SU-DHL-6 (cell line): ENCODE results near the gene SPRED1.

Experiments used
- EZH2phosphoT487 ChIP-seq: fragments of 200-600 bp; sonication (generic), shearing (Covaris generic); conservative IDR thresholded peaks from 2 replicates; pipeline ENCODE4 v1.6.1; 2018; ENCODE audit warnings: mild to moderate bottlenecking, antibody characterized with exemption, low read length, moderate library complexity, mixed read lengths
- TF ChIP-seq, protein P1 (sequence below): fragments of 200-600 bp; sonication (generic); IDR thresholded peaks from one replicate; pipeline ENCODE4 v1.5.1; 2017; ENCODE audit warnings: antibody characterized with exemption, mild to moderate bottlenecking, low read length, moderate library complexity; ENCODE audit not compliant: insufficient read depth, poor library complexity, severe bottlenecking

DNA sequence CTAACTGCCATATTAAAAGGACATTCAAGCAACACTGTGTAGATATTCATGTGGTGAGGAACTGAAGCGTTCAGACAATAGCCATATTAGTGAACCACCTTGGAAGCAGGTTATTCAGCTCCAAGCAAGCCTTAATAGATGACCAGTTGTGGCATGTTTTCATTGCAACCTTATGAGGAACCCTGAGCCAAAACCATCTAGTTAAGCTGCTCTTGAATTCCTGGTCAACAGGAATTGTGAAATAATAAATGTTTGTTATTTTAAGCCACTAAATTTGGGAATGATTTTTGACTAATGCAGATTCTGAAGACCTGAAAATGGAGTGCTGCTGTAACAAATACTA, 73.0 kb downstream of the SPRED1 start:
- TF ChIP-seq, protein P1, sequence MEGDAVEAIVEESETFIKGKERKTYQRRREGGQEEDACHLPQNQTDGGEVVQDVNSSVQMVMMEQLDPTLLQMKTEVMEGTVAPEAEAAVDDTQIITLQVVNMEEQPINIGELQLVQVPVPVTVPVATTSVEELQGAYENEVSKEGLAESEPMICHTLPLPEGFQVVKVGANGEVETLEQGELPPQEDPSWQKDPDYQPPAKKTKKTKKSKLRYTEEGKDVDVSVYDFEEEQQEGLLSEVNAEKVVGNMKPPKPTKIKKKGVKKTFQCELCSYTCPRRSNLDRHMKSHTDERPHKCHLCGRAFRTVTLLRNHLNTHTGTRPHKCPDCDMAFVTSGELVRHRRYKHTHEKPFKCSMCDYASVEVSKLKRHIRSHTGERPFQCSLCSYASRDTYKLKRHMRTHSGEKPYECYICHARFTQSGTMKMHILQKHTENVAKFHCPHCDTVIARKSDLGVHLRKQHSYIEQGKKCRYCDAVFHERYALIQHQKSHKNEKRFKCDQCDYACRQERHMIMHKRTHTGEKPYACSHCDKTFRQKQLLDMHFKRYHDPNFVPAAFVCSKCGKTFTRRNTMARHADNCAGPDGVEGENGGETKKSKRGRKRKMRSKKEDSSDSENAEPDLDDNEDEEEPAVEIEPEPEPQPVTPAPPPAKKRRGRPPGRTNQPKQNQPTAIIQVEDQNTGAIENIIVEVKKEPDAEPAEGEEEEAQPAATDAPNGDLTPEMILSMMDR: no peak
- TF ChIP-seq EZH2phosphoT487: no peak
